Fibroblast of the aortic adventitia (primary cell): Measurements from ENCODE around the gene KCNAB1. TPM values are rescaled to one million over a fixed set of nuclear protein-coding genes. Genes with fewer than 3 reads are reported as not detected.

Experiments
- DNase-seq: peaks from one replicate; pipeline ENCODE4 v3.0.0-alpha.2; 2010; ENCODE audit warnings: low read depth
- H3K4me3 ChIP-seq: 2 replicates; pipeline ENCODE4 v1.5.1; 2011; ENCODE audit warnings: low read depth, mild to moderate bottlenecking, control low read depth, low read length, moderate library complexity
- CTCF ChIP-seq: IDR thresholded peaks from 2 replicates; pipeline ENCODE4 v1.5.1; 2011; ENCODE audit warnings: mild to moderate bottlenecking, low read length, control low read depth, inconsistent platforms; ENCODE audit not compliant: insufficient read depth
- total RNA-seq: library from RNA; depleted of rRNA; stranded (reverse); fragments of >200 nt; gene quantifications from 2 replicates; pipeline ENCODE4 v1.2.3, GENCODE V29; 2012; ENCODE audit warnings: low replicate concordance

KCNAB1 gene
- total RNA-seq, 1 donor: 3.3 TPM

- H3K4me3 ChIP-seq: no peak overlapping the region
- TF ChIP-seq CTCF: no peak
- no peak for DNase-seq
Measured at GRCh38 chr3:156507285-156507684, 386.9 kb downstream of the KCNAB1 start.

- peak; percentile 39 for TF ChIP-seq CTCF
- no peak overlapping the region for H3K4me3 ChIP-seq
- DNase-seq: peak; percentile 85
Measured at GRCh38 chr3:156509189-156510174, 389.1 kb downstream of the KCNAB1 start.

DNA sequence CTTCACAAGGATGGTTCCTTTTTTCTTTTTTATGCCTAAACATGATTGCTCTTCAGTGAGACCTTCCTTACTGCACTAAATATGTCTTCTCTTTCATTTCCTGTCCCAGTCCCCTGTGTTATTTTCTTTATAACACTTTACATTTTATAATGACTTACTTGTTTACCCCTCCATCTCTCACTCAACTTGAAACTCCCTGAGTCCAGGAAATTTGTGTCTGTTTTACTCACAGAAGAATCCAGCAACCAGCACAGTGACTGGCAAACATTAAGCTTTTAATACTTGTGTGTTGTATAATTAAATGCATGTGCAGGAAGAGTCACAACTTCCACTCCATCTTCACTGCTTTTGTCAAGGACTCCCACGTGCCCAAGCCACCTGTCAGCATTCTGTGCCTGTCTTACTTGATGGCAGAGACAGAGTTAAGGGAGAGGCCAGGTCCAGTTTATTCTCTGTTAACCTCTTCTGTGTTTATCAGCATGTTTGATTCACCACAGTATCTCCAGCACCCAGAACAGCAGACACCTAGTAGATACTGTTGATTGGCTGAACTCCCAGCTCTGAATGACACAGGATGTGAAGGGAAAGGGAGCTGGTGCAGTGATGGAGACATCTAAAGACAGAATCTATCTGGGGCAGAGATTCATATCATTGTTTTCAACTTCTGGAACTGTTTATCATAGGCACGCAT is 391.8 kb downstream of the KCNAB1 start:
- no peak overlapping the region for H3K4me3 ChIP-seq
- DNase-seq: no peak
- no peak for TF ChIP-seq CTCF

DNA sequence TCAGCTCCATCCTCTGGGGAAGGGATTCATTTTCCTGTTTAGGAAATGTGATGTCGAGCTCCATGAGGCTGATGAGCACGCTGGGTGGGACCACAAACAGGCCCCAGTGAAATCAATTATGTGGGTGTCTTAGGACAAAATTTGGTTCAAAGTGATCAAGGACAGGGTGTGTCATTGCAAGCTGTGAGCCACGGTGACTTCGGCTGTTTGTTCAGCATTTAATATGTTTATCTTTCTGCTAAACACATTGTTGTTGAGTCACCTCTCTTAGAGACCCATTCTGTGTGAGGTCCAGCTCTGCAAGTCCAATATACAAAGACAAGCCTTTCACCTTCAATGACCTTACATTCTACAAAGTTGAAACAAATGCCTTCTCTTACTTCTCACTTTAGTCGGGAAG is 393.2 kb downstream of the KCNAB1 start:
- H3K4me3 ChIP-seq: no peak overlapping the region
- no peak for TF ChIP-seq CTCF
- no peak for DNase-seq

DNA sequence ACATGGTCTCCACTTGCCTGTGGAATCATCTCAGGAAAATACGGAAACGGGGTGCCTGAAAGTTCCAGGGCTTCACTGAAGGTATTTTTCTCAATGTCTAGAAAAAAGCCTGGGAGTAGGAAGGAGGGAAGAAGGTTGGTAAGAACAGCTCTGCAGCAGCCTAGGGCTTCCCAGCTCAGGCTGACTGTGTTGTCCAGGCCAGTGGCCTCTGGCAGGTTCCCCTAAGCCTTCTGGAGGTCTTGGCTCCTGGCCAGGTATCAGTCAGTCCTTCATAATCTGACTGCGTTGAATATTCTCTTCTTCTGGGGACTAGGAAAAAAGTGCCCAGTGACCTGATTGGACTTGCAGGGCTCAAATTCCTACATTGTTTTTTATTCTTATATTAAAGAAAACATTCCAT is 395.9 kb downstream of the KCNAB1 start:
- no peak for TF ChIP-seq CTCF
- no peak overlapping the region for H3K4me3 ChIP-seq
- peak; percentile 29 for DNase-seq

DNA sequence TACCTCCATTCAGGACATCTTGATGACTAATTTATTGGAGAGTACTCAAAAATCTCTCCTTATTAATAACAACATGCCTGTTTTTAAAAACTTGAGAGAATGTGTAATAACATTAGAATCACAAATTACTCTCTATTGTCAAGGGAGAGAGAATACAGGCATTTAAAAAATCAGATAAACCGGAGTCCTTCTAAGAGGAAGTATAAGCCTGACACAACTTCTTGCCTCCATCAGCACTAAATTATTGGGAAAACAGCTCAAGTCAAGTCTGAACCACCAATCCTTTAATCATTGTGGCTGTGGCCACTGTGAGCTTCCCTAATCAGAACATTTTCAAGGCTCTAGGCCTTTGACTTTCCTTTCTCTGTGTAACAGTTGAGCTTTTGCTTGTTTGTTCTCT is 396.6 kb downstream of the KCNAB1 start:
- TF ChIP-seq CTCF: no peak
- DNase-seq: peak; percentile 27
- no peak overlapping the region for H3K4me3 ChIP-seq
